HFF-Myc (cell line): ENCODE results near the gene NECTIN2.
"Not testable (repeated sequence)": the region's sequence is repeated elsewhere in the genome, so short reads cannot be mapped to it uniquely, and the experiment has no call there.

ENCODE experiments used
- DNase-seq: peaks from one replicate; pipeline ENCODE4 v3.0.0-alpha.2; 2011; ENCODE audit warnings: low read depth; ENCODE audit errors: extremely low read depth
- H3K4me3 ChIP-seq: replicated peaks from 2 replicates; pipeline ENCODE4 v1.5.1; 2011; ENCODE audit warnings: low read depth, mild to moderate bottlenecking, control low read depth, low read length
- CTCF ChIP-seq: IDR thresholded peaks from 2 replicates; pipeline ENCODE4 v1.5.1; 2012; ENCODE audit warnings: mild to moderate bottlenecking, low read depth, low read length, control low read depth; ENCODE audit errors: missing control alignments

The NECTIN2 gene

GRCh38 chr19:44878120-44878865, 32.2 kb downstream of the NECTIN2 start:
- DNase-seq, result no peak
- no peak for TF ChIP-seq CTCF
- no peak overlapping the region for H3K4me3 ChIP-seq

GRCh38 chr19:44879309-44880065, 33.4 kb downstream of the NECTIN2 start:
- no peak for TF ChIP-seq CTCF
- DNase-seq, result no peak
- no peak overlapping the region for H3K4me3 ChIP-seq

GRCh38 chr19:44882063-44882462, 36.0 kb downstream of the NECTIN2 start:
- no peak for DNase-seq
- no peak overlapping the region for H3K4me3 ChIP-seq
- no peak for TF ChIP-seq CTCF

- not testable (repeated sequence) for DNase-seq, H3K4me3 ChIP-seq
These were observed 36.7 kb downstream of the NECTIN2 start for GRCh38 chr19:44882619-44883397.

GRCh38 chr19:44883922-44884321, 37.8 kb downstream of the NECTIN2 start:
- H3K4me3 ChIP-seq, result no peak overlapping the region
- DNase-seq, result no peak
- no peak for TF ChIP-seq CTCF

- DNase-seq, result no peak
- TF ChIP-seq CTCF, result no peak
- H3K4me3 ChIP-seq, result no peak overlapping the region
These were observed 38.5 kb downstream of the NECTIN2 start for GRCh38 chr19:44884566-44884965.

- no peak overlapping the region for H3K4me3 ChIP-seq
- TF ChIP-seq CTCF, result no peak
- DNase-seq, result no peak
These were observed 40.0 kb downstream of the NECTIN2 start for GRCh38 chr19:44886141-44886540.
